NT2/D1 (cell line): ENCODE data around the gene CCT6B.

Experiments used
- DNase-seq: peaks from one replicate; pipeline ENCODE4 v3.0.0-alpha.2; 2011; ENCODE audit warnings: low read depth, low spot score
- H3K27me3 ChIP-seq: 2 replicates; pipeline ENCODE4 v1.6.0; 2011; ENCODE audit warnings: mild to moderate bottlenecking; ENCODE audit not compliant: insufficient read length, insufficient read depth
- H3K36me3 ChIP-seq: 2 replicates; pipeline ENCODE4 v1.6.1; 2011; ENCODE audit warnings: mild to moderate bottlenecking, low read length, mixed read lengths; ENCODE audit not compliant: insufficient read depth, insufficient read length
- H3K4me1 ChIP-seq: 2 replicates; pipeline ENCODE4 v1.5.1; 2011; ENCODE audit not compliant: insufficient read depth, insufficient read length
- H3K4me3 ChIP-seq: 2 replicates; pipeline ENCODE4 v1.5.1; 2011; ENCODE audit warnings: low read depth; ENCODE audit not compliant: insufficient read length
- H3K9ac ChIP-seq: 2 replicates; pipeline ENCODE4 v1.6.0; 2011; ENCODE audit warnings: low read depth; ENCODE audit not compliant: insufficient read length
- H3K9me3 ChIP-seq: 2 replicates; pipeline ENCODE4 v1.5.1; 2011; ENCODE audit warnings: mild to moderate bottlenecking, low read length; ENCODE audit not compliant: insufficient read depth
- SUZ12 ChIP-seq: IDR thresholded peaks from 2 replicates; pipeline ENCODE4 v1.6.1; 2011; ENCODE audit not compliant: insufficient read length, insufficient read depth; ENCODE audit errors: extremely low read depth
- YY1 ChIP-seq: IDR thresholded peaks from 2 replicates; pipeline ENCODE4 v1.6.1; 2011; ENCODE audit not compliant: insufficient read length, insufficient read depth
- ZNF274 ChIP-seq: IDR thresholded peaks from 2 replicates; pipeline ENCODE4 v1.6.1; 2011; ENCODE audit warnings: mild to moderate bottlenecking, low read depth, low read length

CCT6B gene

DNA sequence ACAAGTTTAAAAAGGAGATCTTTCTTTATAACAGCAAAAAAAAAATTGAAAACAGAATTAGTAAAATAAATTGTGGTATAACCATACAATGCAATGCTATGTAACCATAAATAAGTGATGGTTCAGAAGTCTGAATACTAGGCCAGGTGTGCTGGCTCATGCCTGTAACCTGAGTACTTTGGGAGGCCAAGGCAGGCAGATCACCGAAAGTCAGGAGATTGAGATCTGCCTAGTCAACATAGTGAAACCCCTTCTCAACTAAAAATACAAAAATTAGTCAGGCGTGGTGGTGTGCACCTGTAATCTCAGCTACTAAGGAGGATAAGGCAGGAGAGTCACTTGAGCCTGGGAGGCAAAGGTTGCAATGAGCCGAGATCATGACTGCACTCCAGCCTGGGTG, 34.6 kb downstream of the CCT6B start:
- no peaks in the 10 kb centered on the region for H3K27me3 ChIP-seq
- H3K36me3 ChIP-seq: no peaks in the 10 kb centered on the region
- no peak overlapping the region for H3K9ac ChIP-seq
- no peaks in the 10 kb centered on the region for H3K9me3 ChIP-seq
- no peaks in the 10 kb centered on the region for H3K4me1 ChIP-seq
- no peak overlapping the region for H3K4me3 ChIP-seq
- no peak for DNase-seq
- TF ChIP-seq SUZ12 (no peak), YY1 (no peak), ZNF274 (no peak)

DNA sequence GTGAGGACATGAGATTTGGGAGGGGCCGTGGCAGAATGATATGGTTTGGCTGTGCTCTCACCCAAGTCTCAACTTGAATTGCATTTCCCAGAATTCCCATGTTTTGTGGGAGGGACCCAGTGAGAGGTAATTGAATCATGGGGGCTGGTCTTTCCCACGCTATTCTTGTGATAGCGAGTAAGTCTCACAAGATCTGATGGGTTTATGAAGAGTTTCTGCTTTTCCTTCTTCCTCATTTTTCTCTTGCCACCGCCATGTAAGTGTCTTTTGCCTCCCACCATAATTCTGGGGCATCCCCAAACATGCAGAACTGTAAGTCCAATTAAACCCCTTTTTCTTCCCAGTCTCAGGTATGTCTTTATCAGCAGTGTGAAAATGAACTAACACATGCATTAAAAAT, 40.6 kb downstream of the CCT6B start:
- DNase-seq: no peak
- no peaks in the 10 kb centered on the region for H3K27me3 ChIP-seq
- H3K9ac ChIP-seq: no peak overlapping the region
- no peaks in the 10 kb centered on the region for H3K4me1 ChIP-seq
- no peak overlapping the region for H3K4me3 ChIP-seq
- H3K36me3 ChIP-seq: no peaks in the 10 kb centered on the region
- H3K9me3 ChIP-seq: no peaks in the 10 kb centered on the region
- no peak for TF ChIP-seq SUZ12
- no peak for TF ChIP-seq YY1
- no peak for TF ChIP-seq ZNF274

DNA sequence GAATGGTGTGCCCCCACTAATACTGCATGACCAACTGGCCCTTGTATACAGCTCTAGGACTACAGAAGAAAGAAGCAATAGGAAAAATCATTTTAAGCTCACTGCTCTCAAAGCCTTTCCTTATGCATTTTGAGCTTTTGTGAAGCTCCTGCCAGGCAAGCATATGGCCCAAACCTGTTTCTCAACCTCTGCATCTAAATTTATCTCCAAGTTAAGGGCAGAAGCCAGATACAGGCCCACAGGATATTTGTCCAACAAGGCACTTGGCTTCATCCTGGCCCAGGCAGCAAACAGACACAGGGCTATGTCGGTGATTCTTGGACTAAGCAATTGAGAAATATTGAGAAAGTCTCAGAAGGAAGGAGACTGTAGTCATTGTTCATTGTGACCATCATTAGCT, 43.9 kb downstream of the CCT6B start:
- Histone ChIP-seq H3K9me3 (no peaks in the 10 kb centered on the region), H3K4me1 (no peaks in the 10 kb centered on the region), H3K36me3 (no peaks in the 10 kb centered on the region), H3K27me3 (no peaks in the 10 kb centered on the region), H3K9ac (no peak overlapping the region), H3K4me3 (no peak overlapping the region)
- DNase-seq: no peak
- no peak for TF ChIP-seq SUZ12
- TF ChIP-seq YY1: no peak
- no peak for TF ChIP-seq ZNF274

DNA sequence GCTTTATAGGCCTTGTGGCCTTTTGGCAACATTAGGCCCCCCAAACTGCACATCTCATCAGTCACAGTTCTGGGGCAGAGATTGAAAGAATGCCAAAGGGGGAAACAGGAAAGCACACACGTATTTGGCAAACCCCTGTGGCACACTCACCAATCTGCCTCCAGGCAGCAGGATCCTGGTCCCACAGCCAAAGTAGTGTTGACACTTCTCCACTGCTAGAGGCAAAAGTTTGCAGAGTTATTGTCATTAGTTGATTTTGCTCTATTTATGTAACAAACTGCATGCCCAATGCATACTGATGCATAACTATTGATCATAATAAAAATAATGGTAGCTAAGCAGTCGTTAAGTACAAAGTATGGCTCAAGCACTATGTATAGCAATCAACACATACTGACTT, 45.1 kb downstream of the CCT6B start:
- H3K9ac ChIP-seq: no peak overlapping the region
- DNase-seq: no peak
- no peaks in the 10 kb centered on the region for H3K27me3 ChIP-seq
- H3K4me3 ChIP-seq: no peak overlapping the region
- no peaks in the 10 kb centered on the region for H3K9me3 ChIP-seq
- H3K4me1 ChIP-seq: no peaks in the 10 kb centered on the region
- H3K36me3 ChIP-seq: no peaks in the 10 kb centered on the region
- TF ChIP-seq ZNF274 (no peak), YY1 (no peak), SUZ12 (no peak)

DNA sequence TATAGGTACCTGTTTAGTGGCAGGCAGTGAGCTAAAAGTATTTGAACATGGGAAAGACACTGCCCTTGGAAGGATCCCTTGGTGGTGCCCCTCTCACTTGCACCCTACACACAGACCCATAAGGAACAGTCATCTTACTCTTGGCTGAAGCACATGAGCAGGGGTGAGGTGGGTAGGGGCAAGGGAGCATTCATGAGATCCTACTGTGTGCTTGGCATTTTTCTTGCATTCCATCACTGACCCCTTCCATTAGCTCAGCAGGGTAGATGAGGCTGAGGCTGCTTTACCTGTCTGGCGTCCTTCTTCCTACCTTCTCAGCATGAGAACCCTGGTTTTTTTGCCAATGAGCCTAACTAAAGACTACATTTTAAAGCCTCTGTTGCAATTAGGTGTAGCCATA, 48.3 kb downstream of the CCT6B start:
- Histone ChIP-seq H3K27me3 (no peaks in the 10 kb centered on the region), H3K36me3 (no peaks in the 10 kb centered on the region), H3K9ac (no peak overlapping the region), H3K9me3 (no peaks in the 10 kb centered on the region), H3K4me1 (no peaks in the 10 kb centered on the region), H3K4me3 (no peak overlapping the region)
- DNase-seq: peak; percentile 18
- TF ChIP-seq SUZ12 (no peak), ZNF274 (no peak), YY1 (no peak)

DNA sequence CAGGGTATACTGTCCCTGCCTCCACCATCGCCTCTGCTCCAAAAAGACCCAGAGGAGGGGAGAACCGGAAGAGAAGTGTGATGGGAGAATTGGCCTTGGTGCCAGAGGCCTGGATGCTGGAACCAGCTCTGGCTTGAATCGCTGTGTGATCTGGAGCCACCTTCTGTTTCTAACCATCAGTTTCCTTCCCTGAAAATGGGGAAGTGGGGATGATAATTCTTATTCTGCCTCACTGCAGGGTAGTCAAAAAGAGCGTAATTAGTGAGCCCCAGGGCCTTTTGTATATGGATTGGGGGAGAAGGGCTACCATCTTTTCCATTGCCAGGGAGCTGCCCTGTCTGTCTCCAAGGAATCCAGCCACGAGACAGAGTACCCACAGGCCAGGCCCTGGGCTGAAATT, 52.2 kb downstream of the CCT6B start:
- Histone ChIP-seq H3K36me3 (no peaks in the 10 kb centered on the region), H3K4me3 (no peak overlapping the region), H3K9me3 (no peaks in the 10 kb centered on the region), H3K27me3 (no peaks in the 10 kb centered on the region), H3K9ac (no peak overlapping the region), H3K4me1 (no peaks in the 10 kb centered on the region)
- no peak for DNase-seq
- TF ChIP-seq SUZ12: no peak
- no peak for TF ChIP-seq ZNF274
- no peak for TF ChIP-seq YY1

DNA sequence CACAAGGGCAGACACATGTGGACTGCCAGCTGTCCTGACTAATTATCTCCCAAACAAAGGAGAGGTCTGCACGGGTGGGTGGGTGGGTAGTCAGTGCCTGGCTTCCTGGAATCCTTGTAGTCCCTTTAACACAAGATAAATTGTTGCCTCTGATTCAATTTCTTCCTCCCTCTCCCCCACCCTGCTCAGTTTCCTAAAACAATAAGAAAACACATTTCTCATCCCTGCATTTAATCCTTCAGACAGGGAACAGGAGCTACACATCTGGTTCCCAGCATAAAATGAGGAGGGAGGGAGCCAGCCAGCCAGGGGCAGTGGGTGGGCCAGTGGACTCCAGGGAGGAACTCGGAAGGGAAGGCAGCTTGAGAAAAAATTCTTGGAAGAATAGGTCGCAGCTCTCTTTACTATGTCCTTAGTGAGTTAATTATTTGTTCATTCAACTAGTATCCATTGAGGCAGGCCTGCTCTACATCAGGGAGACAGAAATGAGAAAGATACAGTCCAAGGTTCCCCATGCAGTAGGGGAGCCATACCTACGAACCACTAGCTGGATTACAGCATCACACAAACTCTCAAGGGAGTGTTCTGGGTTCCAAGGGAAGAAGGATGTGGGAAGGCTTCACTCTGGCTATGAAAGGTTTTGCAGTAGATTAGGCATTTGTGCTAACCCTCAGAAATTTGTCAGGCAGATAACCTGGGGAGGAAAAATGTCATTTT, 58.3 kb downstream of the CCT6B start:
- Histone ChIP-seq H3K36me3 (no peaks in the 10 kb centered on the region), H3K4me1 (no peaks in the 10 kb centered on the region), H3K9me3 (no peaks in the 10 kb centered on the region), H3K27me3 (no peaks in the 10 kb centered on the region), H3K9ac (no peak overlapping the region), H3K4me3 (no peak overlapping the region)
- TF ChIP-seq SUZ12 (no peak), YY1 (no peak), ZNF274 (no peak)
- DNase-seq: no peak
